ENCODE data around the gene FAM107B. TPM values are rescaled to one million over a fixed set of nuclear protein-coding genes. Genes with fewer than 3 reads are reported as not detected.

The FAM107B gene
- total and polyA plus RNA-seq, 10 of the 15 experiments (the other 5 are each of a cell fraction or from before 2014, with no cell fraction given): 22.9 to 162 (median 86.6) TPM

GRCh38 chr10:14665304-14665703, 109.4 kb downstream of the FAM107B start (continued):
- TF ChIP-seq EGR1 (IDR thresholded peaks at IDR 0.05; ENCODE audit: borderline replicate concordance in 1 of 2, low read depth in 2 of 2, low read length in 2 of 2): no peak
- TF ChIP-seq SREBF1 (IDR thresholded peaks at IDR 0.05; ENCODE audit: low read length): no peak
- TF ChIP-seq ELK1 (IDR thresholded peaks at IDR 0.05; ENCODE audit: low read depth, low read length): no peak
- TF ChIP-seq CHD4 (IDR thresholded peaks at IDR 0.05): no peak
- no peak for TF ChIP-seq POLR2AphosphoS2 (IDR thresholded peaks at IDR 0.05; ENCODE audit: low read depth, low read length)
- TF ChIP-seq CREB1 (IDR thresholded peaks at IDR 0.05; ENCODE audit: low read depth): no peak

- H3K4me2 ChIP-seq (ENCODE audit: control insufficient read depth, insufficient read depth): no peak overlapping the region
- H3K36me3 ChIP-seq (ENCODE audit: control insufficient read depth in 2 of 2, insufficient read depth in 2 of 2, low read length in 1 of 2): no peaks in the 10 kb centered on the region
- H2AFZ ChIP-seq (ENCODE audit: control insufficient read depth, low read depth, low read length): no peak overlapping the region
- H3K4me3 ChIP-seq: no peak overlapping the region
- FAIRE-seq (no peak), DNase-seq (ENCODE audit: low read depth, low spot score) (no peak), ATAC-seq (no peak)
- peaks cover 18% of the 10 kb centered on the region for H3K4me1 ChIP-seq (ENCODE audit: control insufficient read depth, insufficient read depth, low read length)
- ChIA-PET SMC1A (ENCODE audit: uncharacterized antibody, unreplicated experiment) (interaction anchor here (0.8 to 2.5 kb wide), 2 partner anchors 14 to 159 kb away, joined by 3 to 5 read pairs; no protein-coding TSS in a partner anchor), POLR2A (interaction anchor here (0.7 kb wide), 2 partner anchors 66 to 1151 kb away, joined by 3 to 6 read pairs; no protein-coding TSS in a partner anchor), RAD21 (ENCODE audit: unreplicated experiment) (interaction anchor here (0.6 kb wide), 1 partner anchor 151 kb away, joined by 3 read pairs; no protein-coding TSS in a partner anchor), CTCF (interaction anchor here (1.2 kb wide), 1 partner anchor 155 kb away, joined by 3 read pairs; no protein-coding TSS in a partner anchor)
- no peak overlapping the region for H3K9ac ChIP-seq (ENCODE audit: control insufficient read depth, insufficient read depth, low read length)
- H3K79me2 ChIP-seq (ENCODE audit: control insufficient read depth, insufficient read depth, low read length): no peaks in the 10 kb centered on the region
- no peaks in the 10 kb centered on the region; a peak in 1 of 4 replicates for H3K27me3 ChIP-seq (replicated peaks in 1 of 2; ENCODE audit: control insufficient read depth in 2 of 2, insufficient read depth in 2 of 2, low read length in 1 of 2)
- no TSS peak for BruUV-seq (replicated peaks)
- H4K20me1 ChIP-seq (ENCODE audit: control insufficient read depth, insufficient read depth): no peaks in the 10 kb centered on the region
- intact Hi-C loops (cut with micrococcal nuclease; ENCODE audit: unreplicated experiment): no loop called here
- WGBS (ENCODE audit: insufficient coverage, insufficient replicate concordance, low lambda C conversion rate, missing lambda C conversion rate): 29% methylated on average over 1 of the region's 1 CpG
- no peak overlapping the region for H3K27ac ChIP-seq (ENCODE audit: control insufficient read depth, insufficient read depth)
- TF ChIP-seq FOS (IDR thresholded peaks at IDR 0.05; ENCODE audit: borderline replicate concordance, extremely low read depth, insufficient read length) (no peak), SREBF2 (IDR thresholded peaks at IDR 0.05; ENCODE audit: low read length) (no peak), EZH2 (IDR thresholded peaks at IDR 0.05; ENCODE audit: borderline replicate concordance, control insufficient read depth, low read depth, low read length) (no peak), POU2F2 (IDR thresholded peaks at IDR 0.05; ENCODE audit: borderline replicate concordance, low read depth, low read length) (no peak), HDAC2 (IDR thresholded peaks at IDR 0.05) (no peak), STAT1 (conservative IDR thresholded peaks at IDR 0.05) (no peak), RBBP5 (conservative IDR thresholded peaks at IDR 0.05) (no peak)
- TF ChIP-seq, protein P1, sequence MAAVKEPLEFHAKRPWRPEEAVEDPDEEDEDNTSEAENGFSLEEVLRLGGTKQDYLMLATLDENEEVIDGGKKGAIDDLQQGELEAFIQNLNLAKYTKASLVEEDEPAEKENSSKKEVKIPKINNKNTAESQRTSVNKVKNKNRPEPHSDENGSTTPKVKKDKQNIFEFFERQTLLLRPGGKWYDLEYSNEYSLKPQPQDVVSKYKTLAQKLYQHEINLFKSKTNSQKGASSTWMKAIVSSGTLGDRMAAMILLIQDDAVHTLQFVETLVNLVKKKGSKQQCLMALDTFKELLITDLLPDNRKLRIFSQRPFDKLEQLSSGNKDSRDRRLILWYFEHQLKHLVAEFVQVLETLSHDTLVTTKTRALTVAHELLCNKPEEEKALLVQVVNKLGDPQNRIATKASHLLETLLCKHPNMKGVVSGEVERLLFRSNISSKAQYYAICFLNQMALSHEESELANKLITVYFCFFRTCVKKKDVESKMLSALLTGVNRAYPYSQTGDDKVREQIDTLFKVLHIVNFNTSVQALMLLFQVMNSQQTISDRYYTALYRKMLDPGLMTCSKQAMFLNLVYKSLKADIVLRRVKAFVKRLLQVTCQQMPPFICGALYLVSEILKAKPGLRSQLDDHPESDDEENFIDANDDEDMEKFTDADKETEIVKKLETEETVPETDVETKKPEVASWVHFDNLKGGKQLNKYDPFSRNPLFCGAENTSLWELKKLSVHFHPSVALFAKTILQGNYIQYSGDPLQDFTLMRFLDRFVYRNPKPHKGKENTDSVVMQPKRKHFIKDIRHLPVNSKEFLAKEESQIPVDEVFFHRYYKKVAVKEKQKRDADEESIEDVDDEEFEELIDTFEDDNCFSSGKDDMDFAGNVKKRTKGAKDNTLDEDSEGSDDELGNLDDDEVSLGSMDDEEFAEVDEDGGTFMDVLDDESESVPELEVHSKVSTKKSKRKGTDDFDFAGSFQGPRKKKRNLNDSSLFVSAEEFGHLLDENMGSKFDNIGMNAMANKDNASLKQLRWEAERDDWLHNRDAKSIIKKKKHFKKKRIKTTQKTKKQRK (IDR thresholded peaks at IDR 0.05; ENCODE audit: low read depth, low read length): no peak
- H3K9me3 ChIP-seq (replicated peaks; ENCODE audit: control insufficient read depth, insufficient read depth, low read length): peaks cover 20% of the 10 kb centered on the region
- in situ Hi-C loops (cut with MboI): loop anchor here (5.0 kb wide), 1 partner anchor 78 kb away; no protein-coding TSS in a partner anchor
These were observed 110.4 kb downstream of the FAM107B start for GRCh38 chr10:14664345-14664744.

Data from GM12878 (cell line).